GM13976 (cell line): ENCODE data around the gene C19orf12.

ENCODE experiments used
- DNase-seq: peaks from one replicate; pipeline ENCODE4 v3.0.0; 2012; ENCODE audit warnings: low spot score
- CTCF ChIP-seq: IDR thresholded peaks from 2 replicates; pipeline ENCODE4 v1.5.1; 2012; ENCODE audit warnings: borderline replicate concordance, mild to moderate bottlenecking; ENCODE audit not compliant: insufficient read depth; ENCODE audit errors: extremely low read depth, missing control alignments, control extremely low read depth
- in situ Hi-C: fragments of 300-500 bp; cut with MboI; formaldehyde crosslinking; loops from one replicate; pipeline ENCODE4 v1.12.0; 2022; ENCODE audit warnings: low sequenced_read_pairs, mixed read lengths, inconsistent platforms; ENCODE audit not compliant: unreplicated experiment

Gene C19orf12

DNA sequence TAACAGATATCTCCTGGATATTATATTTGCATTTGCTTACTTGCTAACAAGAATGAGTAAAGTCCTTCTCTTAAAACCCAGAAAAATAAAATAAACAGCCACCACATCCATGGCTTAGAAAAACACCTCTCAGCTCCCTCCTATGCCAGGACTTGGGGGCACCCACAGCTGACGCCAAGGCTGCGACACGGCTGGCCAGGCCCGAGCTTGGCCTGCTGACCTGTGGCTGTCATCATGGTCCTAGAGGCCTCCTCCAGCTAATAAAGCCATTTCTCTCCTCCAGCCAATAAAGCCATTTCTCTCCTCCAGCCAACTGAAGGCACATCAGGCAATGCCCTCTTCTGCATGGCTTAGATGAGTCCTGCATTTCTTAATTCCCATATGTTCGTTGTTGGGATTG, 20.9 kb downstream of the C19orf12 start:
- DNase-seq, result no peak
- in situ Hi-C loops, result no loop called here
- TF ChIP-seq CTCF, result no peak

DNA sequence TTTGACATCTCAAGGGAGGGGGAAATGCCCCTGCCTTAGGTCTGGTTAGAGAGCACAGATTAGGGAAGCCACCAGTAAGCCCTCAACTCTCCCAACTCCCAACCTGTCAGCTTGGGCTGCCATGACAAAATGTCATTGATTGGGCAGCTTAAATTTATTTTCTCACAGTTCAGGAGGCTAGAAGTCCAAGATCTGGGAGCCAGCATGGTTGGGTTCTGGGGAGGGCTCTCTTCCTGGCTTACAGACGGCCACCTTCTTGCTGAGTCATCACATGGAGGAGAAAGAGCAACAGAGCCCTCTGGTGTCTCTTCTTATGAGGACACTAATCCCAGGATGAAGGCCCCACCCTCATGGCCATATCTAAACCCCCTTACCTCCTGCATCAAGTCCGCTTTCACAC, 24.2 kb downstream of the C19orf12 start:
- in situ Hi-C loops, result no loop called here
- peak; percentile 39 for TF ChIP-seq CTCF
- peak; percentile 64 for DNase-seq

DNA sequence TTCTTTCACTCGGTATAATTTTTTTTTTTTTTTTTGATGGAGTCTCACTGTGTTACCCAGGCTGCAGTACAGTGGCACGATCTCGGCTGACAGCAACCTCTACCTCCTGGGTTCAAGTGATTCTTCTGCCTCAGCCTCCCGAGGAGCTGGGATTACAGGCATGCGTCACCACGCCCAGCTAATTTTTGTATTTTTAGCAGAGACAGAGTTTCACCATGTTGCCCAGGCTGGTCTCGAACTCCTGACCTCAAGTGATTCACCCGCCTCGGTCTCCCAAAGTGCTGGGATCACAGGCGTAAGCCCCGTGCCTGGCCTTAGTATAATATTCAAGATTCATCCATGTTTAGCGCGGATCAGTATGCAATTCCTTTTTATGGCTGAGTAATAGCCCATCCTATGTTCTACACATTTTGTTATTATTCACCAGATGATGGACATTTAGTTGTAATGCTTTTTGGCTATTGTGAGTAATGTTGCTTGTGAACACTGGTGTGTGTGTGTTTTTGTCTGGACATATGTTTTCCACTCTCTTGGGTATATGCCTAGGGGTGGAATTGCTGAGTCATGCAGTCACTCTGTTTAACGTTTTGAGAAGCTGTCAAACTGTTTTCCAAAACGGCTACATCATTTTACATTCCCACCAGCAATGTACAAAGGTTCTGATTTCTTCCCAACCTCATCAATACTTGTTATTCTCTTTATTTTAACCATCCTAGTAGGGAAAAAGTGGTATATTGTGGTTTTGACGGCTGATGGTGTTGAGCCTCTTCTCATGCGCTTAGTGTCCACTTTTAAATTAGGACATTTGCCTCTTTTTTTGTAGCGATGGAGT, 26.9 kb downstream of the C19orf12 start:
- in situ Hi-C loops, result loop anchor here (10.0 kb wide), 1 partner anchor 73 kb away; no protein-coding TSS in a partner anchor
- DNase-seq, result no peak
- TF ChIP-seq CTCF, result no peak

- no peak for TF ChIP-seq CTCF
- no peak for DNase-seq
- in situ Hi-C loops, result loop anchor here (10.0 kb wide), 1 partner anchor 73 kb away; no protein-coding TSS in a partner anchor
These were observed 27.7 kb downstream of the C19orf12 start for GRCh38 chr19:29687244-29687896.

DNA sequence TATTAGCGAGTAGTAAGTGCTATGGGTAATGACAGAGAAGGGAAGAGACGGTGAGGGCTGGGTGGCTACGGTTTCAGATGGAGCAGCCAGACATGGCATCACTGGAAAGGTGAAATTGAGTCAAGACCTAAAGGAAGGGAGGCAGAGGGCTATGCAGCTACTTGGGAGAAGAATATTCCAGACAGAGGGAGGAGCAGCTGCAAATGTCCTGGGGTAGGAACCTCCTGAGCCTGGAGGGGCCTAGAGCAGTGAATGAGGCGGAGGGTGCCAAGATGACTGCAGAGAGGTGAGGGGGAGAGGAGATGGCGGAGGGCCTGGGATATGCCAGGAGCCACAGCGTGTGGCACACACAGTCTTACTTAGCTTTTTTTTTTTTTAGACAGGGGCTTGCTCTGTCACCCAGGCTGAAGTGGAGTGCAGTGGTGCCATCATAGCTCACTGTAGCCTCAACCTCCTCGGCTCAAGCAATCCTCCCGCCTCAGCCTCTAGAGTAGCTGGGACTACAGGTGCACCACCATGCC, 28.7 kb downstream of the C19orf12 start:
- DNase-seq, result no peak
- TF ChIP-seq CTCF, result no peak
- in situ Hi-C loops, result loop anchor here (10.0 kb wide), 1 partner anchor 72 kb away; no protein-coding TSS in a partner anchor

GRCh38 chr19:29685326-29685725, 29.7 kb downstream of the C19orf12 start:
- no peak for TF ChIP-seq CTCF
- in situ Hi-C loops, result loop anchor here (10.0 kb wide), 1 partner anchor 71 kb away; no protein-coding TSS in a partner anchor
- no peak for DNase-seq
